Measurements from ENCODE around the gene ABHD6.
"Not testable (repeated sequence)": the region's sequence is repeated elsewhere in the genome, so short reads cannot be mapped to it uniquely, and the experiment has no call there.

The ABHD6 gene

GRCh38 chr3:58210761-58211460 is 26.7 kb upstream of the ABHD6 start, which contains the start of gene DNASE1L3:
TSS of gene DNASE1L3 (minus strand) at chr3:58210972. CDS start at chr3:58210906, 66 bp downstream.
- no peak for DNase-seq

DNA sequence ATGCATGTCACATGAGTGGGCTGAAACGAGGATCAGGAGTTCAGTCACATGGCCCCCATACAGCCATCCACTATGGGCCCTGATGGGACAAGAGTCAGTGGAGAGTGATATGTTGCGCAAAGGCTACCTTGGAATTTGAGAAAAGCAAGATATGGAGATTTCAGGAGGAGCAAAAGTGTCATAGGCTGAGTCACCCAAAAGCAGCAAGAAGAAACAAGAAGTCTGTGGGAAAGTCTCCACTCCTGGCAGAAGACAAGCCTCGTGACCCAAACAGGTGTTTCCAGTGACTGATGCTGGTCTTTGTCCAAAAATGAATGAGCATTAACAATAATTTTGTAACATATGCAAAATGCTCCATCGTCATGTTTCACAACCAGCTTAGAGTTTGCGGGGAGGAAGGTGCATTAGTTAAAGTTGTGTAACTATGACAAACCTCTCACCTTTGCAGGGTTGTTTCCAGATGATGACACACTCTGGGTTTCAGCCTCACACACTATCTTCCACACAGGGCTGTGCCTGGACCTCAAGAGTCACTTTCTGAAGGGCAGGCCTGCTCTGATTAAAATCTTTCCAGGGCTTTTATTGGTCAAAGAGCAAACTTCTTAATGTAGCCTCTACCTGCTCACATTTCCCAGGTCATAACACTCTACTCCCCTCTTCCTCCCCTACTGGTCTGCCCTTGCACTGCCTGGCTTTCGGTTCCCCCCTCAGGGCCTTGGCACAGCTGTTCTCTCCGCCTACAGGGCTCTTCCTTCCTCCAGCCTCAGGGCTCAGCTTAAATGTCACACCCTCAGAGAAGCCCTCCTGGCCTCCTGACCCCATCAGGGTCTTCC is 22.9 kb upstream of the ABHD6 start:
- DNase-seq: no peak

DNA sequence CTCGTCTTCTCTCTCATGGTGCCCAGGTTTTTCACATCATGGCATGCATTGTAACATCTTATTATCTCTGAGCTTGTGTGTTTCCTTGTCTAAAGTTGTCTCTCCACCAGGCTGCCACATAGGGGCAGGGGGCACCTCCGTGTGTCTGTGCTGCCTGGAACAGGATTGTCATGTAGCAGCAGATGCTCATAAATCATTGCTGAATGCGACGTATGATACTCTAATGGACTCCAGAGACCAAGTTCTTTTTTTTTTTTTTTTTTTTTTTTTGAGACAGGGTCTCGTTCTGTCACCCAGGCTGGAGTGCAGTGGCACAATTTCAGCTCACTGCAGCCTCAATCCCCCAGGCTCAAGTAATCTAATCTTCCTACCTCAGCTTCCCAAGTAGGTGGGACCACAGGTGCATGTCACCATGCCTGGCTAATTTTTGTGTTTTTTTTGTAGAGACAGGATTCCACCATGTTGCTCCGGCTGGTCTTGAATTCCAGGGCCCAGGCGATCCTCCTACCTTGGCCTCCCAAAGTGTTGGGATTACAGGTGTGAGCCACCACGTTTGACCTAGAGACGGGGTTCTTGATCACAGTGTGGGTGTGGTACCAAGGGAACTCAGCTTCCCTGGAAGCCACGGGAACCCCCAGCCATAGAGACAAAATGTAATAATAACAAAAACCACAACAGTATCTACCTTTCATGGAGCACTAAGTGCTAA is 22.1 kb upstream of the ABHD6 start:
- DNase-seq: no peak

- DNase-seq: no peak
Measured at GRCh38 chr3:58216496-58217195, 20.9 kb upstream of the ABHD6 start.

DNA sequence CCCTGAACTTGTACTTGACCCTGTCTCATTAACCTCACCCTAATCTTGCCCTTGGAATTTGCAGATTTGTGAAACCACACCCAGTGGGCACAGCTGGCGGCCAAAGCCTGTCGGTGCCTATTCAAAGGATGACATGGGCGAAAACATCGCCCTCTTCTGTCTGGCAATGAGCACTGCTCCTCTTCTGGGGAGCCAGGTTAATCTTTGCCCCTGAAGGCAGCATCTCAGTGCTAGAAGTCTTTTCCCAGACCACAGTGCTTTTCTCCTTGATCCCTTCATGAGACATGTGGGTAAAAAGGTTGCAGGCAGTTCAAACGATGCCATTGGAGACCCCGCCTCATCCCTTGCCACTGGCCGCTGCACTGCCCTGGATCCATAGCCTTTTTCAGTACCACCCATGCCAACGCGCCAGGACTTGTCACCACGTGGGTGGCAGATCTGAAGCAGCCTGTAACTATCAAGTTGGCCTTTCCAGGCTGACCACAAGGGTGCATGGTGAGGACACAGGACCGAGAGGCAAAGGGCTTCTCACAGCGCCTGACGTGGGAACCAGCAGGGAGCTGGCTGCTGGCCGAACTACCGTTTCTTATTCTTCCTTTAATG is 20.3 kb upstream of the ABHD6 start:
- peak; percentile 57 for DNase-seq

- DNase-seq: no peak
Measured at GRCh38 chr3:58218904-58219303, 18.7 kb upstream of the ABHD6 start.

GRCh38 chr3:58222161-58222724 is 15.3 kb upstream of the ABHD6 start:
- DNase-seq: no peak

- no peak for DNase-seq
Measured at GRCh38 chr3:58223855-58224254, 13.7 kb upstream of the ABHD6 start.

GRCh38 chr3:58227933-58228332 is 9.7 kb upstream of the ABHD6 start:
- DNase-seq: not testable (repeated sequence)

- DNase-seq: no peak
Measured at GRCh38 chr3:58230876-58231552, 6.6 kb upstream of the ABHD6 start.

DNA sequence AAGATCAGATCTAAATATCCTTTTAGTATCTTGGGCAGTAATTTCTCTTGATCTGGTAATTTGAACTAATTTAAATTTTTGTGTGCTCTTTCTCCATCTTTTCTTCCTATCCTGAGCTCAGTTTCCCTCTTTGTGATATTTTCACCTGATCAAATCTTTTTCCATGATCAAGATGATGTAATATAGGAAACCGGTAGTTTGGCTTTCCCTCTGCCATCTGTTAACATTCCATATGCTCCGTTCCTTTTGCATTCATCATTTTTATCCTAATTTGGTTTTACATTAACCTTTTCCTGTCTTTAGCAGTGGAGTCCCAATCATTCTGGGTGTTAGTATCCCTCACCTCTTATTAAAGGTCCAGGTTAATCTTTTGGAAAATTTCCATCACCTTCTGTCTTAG is 5.9 kb upstream of the ABHD6 start:
- no peak for DNase-seq

- DNase-seq: no peak
Measured at GRCh38 chr3:58234516-58234931, 3.1 kb upstream of the ABHD6 start.

DNA sequence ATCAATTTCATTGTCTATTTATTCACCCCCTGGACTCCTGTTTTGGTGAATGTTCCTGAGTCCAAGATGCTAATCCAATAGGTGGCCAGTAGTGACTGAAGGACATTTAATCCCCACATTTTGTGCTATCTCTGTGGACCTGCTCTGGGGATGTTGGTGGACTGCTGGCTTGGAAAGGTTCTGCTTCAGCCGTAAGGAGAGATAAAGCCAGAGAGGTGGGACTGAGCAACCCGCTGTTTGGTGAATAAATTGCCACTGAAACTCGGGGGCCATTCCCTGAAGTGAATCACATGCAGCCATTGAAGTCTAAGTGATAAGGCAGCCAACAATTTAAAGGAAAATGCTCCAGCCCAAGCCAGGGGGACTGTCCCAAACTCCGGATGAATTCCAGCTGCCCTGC is 1.6 kb upstream of the ABHD6 start:
- DNase-seq: no peak

DNA sequence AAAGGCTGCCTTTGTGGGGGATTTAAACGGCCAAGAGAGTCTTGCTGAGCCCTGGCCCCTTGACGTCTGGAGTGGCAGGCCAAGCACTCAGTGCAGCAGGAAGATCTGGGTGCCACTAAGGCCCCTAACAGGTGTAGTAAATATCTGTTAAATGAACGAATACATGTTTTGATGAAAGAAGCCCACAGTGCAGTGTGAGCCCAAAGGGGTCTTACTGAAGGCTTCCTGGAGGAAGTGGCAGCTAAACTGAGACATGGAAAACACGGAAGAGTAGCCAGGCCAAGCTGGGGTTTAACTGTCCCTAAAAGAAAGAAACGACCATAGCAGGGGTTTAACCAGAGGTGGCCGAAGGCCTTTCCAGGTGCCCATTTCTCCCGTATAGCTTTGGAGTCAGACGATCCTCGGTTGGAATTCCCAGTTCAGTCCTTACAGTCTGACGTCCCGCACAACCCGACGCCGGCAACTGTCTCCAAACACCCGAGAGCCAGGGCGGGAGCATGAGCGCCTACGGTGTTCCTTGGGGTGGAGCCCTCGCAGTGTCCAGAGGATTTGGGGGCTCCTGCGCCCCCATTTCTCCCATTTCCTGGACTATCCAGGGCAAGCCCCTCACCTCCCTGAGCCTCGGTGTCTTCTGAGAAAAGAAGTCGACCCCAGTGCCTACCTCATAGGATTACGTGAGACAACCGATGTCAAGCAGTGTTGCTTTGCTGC is 910 bp upstream of the ABHD6 start:
- no peak for DNase-seq

- DNase-seq: peak; percentile 32
Measured at GRCh38 chr3:58237941-58238681, 519 bp downstream of the ABHD6 start.

GRCh38 chr3:58238830-58239229 is 1.2 kb downstream of the ABHD6 start:
- DNase-seq: no peak

- no peak for DNase-seq
Measured at GRCh38 chr3:58241306-58242044, 3.9 kb downstream of the ABHD6 start.

DNA sequence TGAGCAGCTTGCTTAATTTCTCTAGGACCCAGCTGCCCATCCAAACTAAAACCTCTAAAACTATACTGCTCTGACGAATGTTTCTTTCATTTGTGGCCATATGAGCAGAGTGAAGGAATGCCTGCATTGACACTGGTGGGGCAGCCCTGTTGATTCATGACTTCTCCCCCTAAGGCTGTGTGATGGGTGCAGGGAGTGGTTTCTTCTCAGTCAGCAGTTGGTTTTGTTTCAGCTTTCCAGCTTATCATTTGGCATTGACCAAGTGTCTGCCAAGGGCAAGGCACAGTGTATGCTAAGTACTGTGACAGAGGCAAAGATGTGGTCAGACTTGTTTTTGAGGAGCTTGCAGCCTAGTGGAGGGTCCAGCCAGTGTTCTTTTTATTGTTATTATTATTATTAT is 4.7 kb downstream of the ABHD6 start:
- DNase-seq: no peak

DNA sequence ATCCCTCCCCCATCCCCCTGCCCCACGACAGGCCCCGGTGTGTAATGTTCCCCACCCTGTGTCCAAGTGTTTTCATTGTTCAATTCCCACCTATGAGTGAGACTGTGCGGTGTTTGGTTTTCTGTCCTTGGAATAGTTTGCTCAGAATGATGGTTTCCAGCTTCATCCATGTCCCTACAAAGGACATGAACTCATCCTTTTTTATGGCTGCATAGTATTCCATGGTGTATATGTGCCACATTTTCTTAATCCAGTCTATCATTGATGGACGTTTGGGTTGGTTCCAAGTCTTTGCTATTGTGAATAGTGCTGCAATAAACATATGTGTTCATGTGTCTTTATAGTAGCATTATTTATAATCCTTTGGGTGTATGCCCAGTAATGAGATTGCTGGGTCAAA is 5.3 kb downstream of the ABHD6 start:
- not testable (repeated sequence) for DNase-seq
